ENCODE data around the gene KCNJ2. TPM values are rescaled to one million over a fixed set of nuclear protein-coding genes. Genes with fewer than 3 reads are reported as not detected.

The KCNJ2 gene
- total RNA-seq, 1 experiment from 2014 or later = 0.15 TPM

DNA sequence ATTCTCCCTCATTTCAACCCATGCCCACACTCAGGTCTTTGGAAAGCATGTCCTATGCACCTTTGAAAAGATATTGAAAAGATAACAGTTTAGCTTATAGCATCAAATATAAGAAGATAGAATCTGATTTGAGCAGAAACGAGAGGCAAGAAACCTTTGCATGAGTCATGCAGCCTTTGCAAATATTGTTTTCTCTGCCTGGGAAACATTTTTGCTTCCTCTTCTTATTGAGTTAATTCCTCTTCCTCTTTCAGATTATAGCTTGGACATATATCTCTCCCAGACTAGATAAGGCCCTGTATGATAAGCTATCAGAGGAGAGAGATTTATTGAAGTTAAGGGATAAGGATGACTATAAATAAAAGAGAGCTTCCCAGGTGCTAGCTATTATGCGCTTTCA is 46.1 kb upstream of the KCNJ2 start:
- Histone ChIP-seq H3T11ph (ENCODE audit: low read length) (no peak overlapping the region), H3K23me2 (ENCODE audit: insufficient read length, low read depth, low read length, poor library complexity, severe bottlenecking) (no peaks in the 10 kb centered on the region), H3K9me3 (ENCODE audit: control insufficient read depth, low read depth, low read length) (no peaks in the 10 kb centered on the region), H2BK20ac (ENCODE audit: low read depth, low read length, poor library complexity, severe bottlenecking) (no peak overlapping the region), H2BK120ac (ENCODE audit: low read depth, low read length, poor library complexity, severe bottlenecking) (no peak overlapping the region), H4K8ac (replicated peaks; ENCODE audit: insufficient read length, low read depth, low read length) (no peak overlapping the region), H3K9ac (ENCODE audit: extremely low read depth, insufficient read length, low read length) (no peak overlapping the region), H2AK5ac (ENCODE audit: insufficient read length, low read length) (no peak overlapping the region), H3K79me1 (ENCODE audit: insufficient read depth, low read depth, low read length, poor library complexity, severe bottlenecking) (no peaks in the 10 kb centered on the region), H2BK5ac (ENCODE audit: insufficient read length, low read length) (no peak overlapping the region), H3K4ac (ENCODE audit: low read depth, low read length) (no peak overlapping the region), H3K27ac (ENCODE audit: insufficient read length, low read depth, low read length) (no peak overlapping the region), H3K79me2 (ENCODE audit: insufficient read depth, low read length) (no peaks in the 10 kb centered on the region), H3K23ac (ENCODE audit: insufficient read length, low read depth, low read length) (no peak overlapping the region), H2BK15ac (ENCODE audit: low read depth, low read length) (no peak overlapping the region), H4K5ac (ENCODE audit: insufficient read length, low read depth, low read length) (no peak overlapping the region), H4K20me1 (ENCODE audit: control insufficient read depth, insufficient read depth, insufficient read length) (no peaks in the 10 kb centered on the region), H3K18ac (ENCODE audit: insufficient read length, low read depth, low read length) (no peak overlapping the region), H2BK12ac (ENCODE audit: insufficient read length, low read depth, low read length) (no peak overlapping the region), H2AFZ (ENCODE audit: low read length) (no peak overlapping the region), H4K91ac (ENCODE audit: insufficient read length, low read depth, low read length) (no peak overlapping the region), H3K56ac (ENCODE audit: insufficient read length, low read depth, low read length) (no peak overlapping the region), H3K4me1 (ENCODE audit: insufficient read depth, low read length) (no peaks in the 10 kb centered on the region), H3K27me3 (ENCODE audit: insufficient read depth, low read length) (no peaks in the 10 kb centered on the region), H3K14ac (ENCODE audit: insufficient read depth, low read length) (no peak overlapping the region), H3K4me2 (ENCODE audit: insufficient read depth, insufficient read length, low read length) (no peak overlapping the region)
- H3K4me3 Mint-ChIP-seq = no peak overlapping the region
- TF ChIP-seq CTCF (conservative IDR thresholded peaks at IDR 0.05) = no peak
- DNase-seq = no peak
- peaks cover 0 to 7% (median 0%) of the 10 kb centered on the region in 3 experiments; a peak in 2 of 7 replicates for H3K36me3 Mint-ChIP-seq (ENCODE audit: insufficient read depth in 1 of 3, low read depth in 3 of 3)
- H3K27me3 Mint-ChIP-seq (ENCODE audit: low read depth) = no peaks in the 10 kb centered on the region
- H3K9me3 Mint-ChIP-seq = peaks cover 6 to 11% of the 10 kb centered on the region in 2 experiments; a peak in 3 of 5 replicates
- H3K4me1 Mint-ChIP-seq = peaks cover 7 to 11% of the 10 kb centered on the region in 2 experiments
- H3K27ac Mint-ChIP-seq = no peak overlapping the region
- WGBS (ENCODE audit: extremely low coverage, insufficient read length, low lambda C conversion rate) = no CpG with 5 or more reads among the region's 2 CpGs

Data from H9 (cell line).